Uterus (tissue), 2 donors: ENCODE measurements around the gene CCNC.

Source experiments
- POLR2A ChIP-seq, 2 donors: fragments of 450-650 bp; IDR thresholded peaks; one replicate each; pipeline ENCODE4 v1.6.1; 2016; ENCODE audit warnings: antibody characterized with exemption in 2 of 2, mild to moderate bottlenecking in 1 of 2, moderate library complexity in 1 of 2
- TF ChIP-seq, protein P1 (sequence below), 4 experiments: fragments of 200-600 bp in 2 of 4; fragments of 450-650 bp in 2 of 4; sonication (generic) in 2 of 4; IDR thresholded peaks; one replicate each; pipeline ENCODE4 v1.5.1; 2016 to 2019; ENCODE audit warnings: antibody characterized with exemption in 4 of 4, mild to moderate bottlenecking in 2 of 4, moderate library complexity in 1 of 4

DNA sequence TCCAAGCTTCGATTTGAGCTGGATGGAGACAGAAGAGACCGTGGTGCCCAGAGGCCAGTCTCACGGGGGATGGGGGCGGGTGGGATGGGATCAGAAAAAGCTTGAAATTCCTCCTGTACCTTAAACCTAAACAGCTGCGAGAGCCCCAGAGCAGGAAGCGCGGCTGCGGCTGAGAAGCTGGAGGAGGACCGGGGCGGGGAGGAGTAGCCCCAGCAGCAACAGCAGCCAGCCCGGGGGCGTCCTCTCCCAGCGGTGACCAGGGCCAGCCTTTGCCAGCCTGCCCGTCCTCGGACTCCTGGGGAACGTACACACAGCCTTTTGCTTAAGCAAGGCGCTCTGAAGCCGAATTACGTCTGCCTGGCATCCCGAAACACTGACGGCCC is 20.8 kb upstream of the CCNC start:
- no peak for TF ChIP-seq POLR2A (IDR thresholded peaks at IDR 0.05)
- TF ChIP-seq, protein P1, sequence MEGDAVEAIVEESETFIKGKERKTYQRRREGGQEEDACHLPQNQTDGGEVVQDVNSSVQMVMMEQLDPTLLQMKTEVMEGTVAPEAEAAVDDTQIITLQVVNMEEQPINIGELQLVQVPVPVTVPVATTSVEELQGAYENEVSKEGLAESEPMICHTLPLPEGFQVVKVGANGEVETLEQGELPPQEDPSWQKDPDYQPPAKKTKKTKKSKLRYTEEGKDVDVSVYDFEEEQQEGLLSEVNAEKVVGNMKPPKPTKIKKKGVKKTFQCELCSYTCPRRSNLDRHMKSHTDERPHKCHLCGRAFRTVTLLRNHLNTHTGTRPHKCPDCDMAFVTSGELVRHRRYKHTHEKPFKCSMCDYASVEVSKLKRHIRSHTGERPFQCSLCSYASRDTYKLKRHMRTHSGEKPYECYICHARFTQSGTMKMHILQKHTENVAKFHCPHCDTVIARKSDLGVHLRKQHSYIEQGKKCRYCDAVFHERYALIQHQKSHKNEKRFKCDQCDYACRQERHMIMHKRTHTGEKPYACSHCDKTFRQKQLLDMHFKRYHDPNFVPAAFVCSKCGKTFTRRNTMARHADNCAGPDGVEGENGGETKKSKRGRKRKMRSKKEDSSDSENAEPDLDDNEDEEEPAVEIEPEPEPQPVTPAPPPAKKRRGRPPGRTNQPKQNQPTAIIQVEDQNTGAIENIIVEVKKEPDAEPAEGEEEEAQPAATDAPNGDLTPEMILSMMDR (IDR thresholded peaks at IDR 0.05) = no peak
